ENCODE results near the gene APOB. TPM values are rescaled to one million over a fixed set of nuclear protein-coding genes. Genes with fewer than 3 reads are reported as not detected.

Gene APOB
- total and polyA plus RNA-seq, 8 donors: 0.03 to 3.2 (median 0.09) TPM

DNA sequence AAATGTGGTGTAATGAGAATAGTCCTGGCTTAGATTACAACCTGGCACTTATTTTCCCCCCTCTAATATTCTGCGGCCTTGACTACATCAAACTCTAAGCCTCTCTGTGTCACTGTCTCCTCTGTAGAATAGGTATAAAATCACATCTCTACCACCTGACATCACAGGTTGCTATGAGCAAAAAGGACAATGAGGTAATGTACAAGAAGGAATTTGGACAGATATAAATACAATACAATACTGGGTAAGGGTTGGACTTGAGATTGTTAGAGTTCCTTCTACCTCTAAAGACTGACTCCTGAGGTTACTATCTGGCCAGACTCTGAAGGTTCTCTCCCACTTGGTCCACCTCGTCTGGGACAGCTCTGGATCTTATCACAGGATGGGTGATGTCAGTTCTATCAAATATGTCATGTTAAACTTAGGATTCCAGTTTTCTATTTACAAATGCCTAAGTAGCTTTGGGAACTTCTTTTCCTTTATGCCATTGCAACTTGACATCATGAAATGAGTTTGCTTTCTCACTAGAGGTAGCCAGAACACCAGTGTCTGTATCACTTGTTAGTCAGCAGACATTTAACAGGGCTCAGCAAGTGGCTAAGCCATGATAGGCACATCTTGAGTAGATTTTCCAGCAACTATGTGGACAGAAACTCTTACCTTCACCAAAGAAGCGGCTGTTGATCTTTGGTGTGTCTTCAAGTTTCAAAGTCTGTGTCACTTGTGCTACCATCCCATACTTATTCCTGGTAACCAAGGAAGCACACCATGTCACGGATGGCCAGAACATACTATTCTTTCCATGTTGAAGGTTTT lies 9.5 kb downstream of the APOB start:
- DNase-seq (no peak), FAIRE-seq (no peak), ATAC-seq (no peak)
- 71 to 80% methylated on average over 4 of the region's 4 CpGs for WGBS, 2 donors
- no peak overlapping the region for H3K27ac ChIP-seq
- no peaks in the 10 kb centered on the region for H3K4me1 ChIP-seq
- H3K27me3 ChIP-seq: no peaks in the 10 kb centered on the region
- H3K9me3 ChIP-seq: no peaks in the 10 kb centered on the region
- intact Hi-C loops (cut with DNase I): no loop called here
- no peak overlapping the region for H3K4me3 ChIP-seq
- no peak for TF ChIP-seq CTCF (IDR thresholded peaks at IDR 0.05)
- no peaks in the 10 kb centered on the region for H3K36me3 ChIP-seq

GRCh38 chr2:21033237-21034155 lies 10.4 kb downstream of the APOB start:
- no peak for ATAC-seq
- Histone ChIP-seq H3K27ac (no peak overlapping the region), H3K9me3 (no peaks in the 10 kb centered on the region), H3K4me1 (no peaks in the 10 kb centered on the region), H3K4me3 (no peak overlapping the region), H3K36me3 (no peaks in the 10 kb centered on the region), H3K27me3 (no peaks in the 10 kb centered on the region)
- 72 to 89% methylated on average over 2 of the region's 2 CpGs for WGBS, 2 donors
- intact Hi-C loops (cut with DNase I): no loop called here
- no peak for FAIRE-seq
- no peak for DNase-seq
- TF ChIP-seq CTCF (IDR thresholded peaks at IDR 0.05): no peak

GRCh38 chr2:21032338-21033236 lies 11.3 kb downstream of the APOB start:
- intact Hi-C loops (cut with DNase I): no loop called here
- no peaks in the 10 kb centered on the region for H3K27me3 ChIP-seq
- TF ChIP-seq CTCF (IDR thresholded peaks at IDR 0.05): no peak
- no peak overlapping the region for H3K27ac ChIP-seq
- H3K4me1 ChIP-seq: no peaks in the 10 kb centered on the region
- no peaks in the 10 kb centered on the region for H3K36me3 ChIP-seq
- 75 to 86% methylated on average over 14 of the region's 14 CpGs for WGBS, 2 donors
- no peaks in the 10 kb centered on the region for H3K9me3 ChIP-seq
- no peak for ATAC-seq
- H3K4me3 ChIP-seq: no peak overlapping the region
- no peak for FAIRE-seq
- no peak for DNase-seq

- H3K36me3 ChIP-seq: no peaks in the 10 kb centered on the region
- no peaks in the 10 kb centered on the region for H3K27me3 ChIP-seq
- intact Hi-C loops (cut with DNase I): no loop called here
- no peaks in the 10 kb centered on the region for H3K9me3 ChIP-seq
- 56 to 61% methylated on average over 4 of the region's 4 CpGs for WGBS, 2 donors
- H3K27ac ChIP-seq: no peak overlapping the region
- DNase-seq: no peak
- no peaks in the 10 kb centered on the region for H3K4me1 ChIP-seq
- no peak for TF ChIP-seq CTCF (IDR thresholded peaks at IDR 0.05)
- no peak for ATAC-seq
- H3K4me3 ChIP-seq: no peak overlapping the region
- no peak for FAIRE-seq
Measured at GRCh38 chr2:21030983-21031968, 12.6 kb downstream of the APOB start.

Measured in pancreas (tissue), 10 donors.